Prostate gland (tissue), 2 donors: Measurements from ENCODE around the gene RGS4. TPM values are rescaled to one million over a fixed set of nuclear protein-coding genes. Genes with fewer than 3 reads are reported as not detected.
"Not testable (repeated sequence)": the region's sequence is repeated elsewhere in the genome, so short reads cannot be mapped to it uniquely, and the experiment has no call there.

ENCODE experiments used
- DNase-seq: peaks from one replicate; pipeline ENCODE4 v3.0.0-alpha.2; 2019; ENCODE audit warnings: low spot score
- H3K27ac ChIP-seq, 2 donors: fragments of 200-600 bp; sonication (generic); 2 replicates each; pipeline ENCODE4 v1.5.1; 2017 to 2019
- H3K27me3 ChIP-seq: fragments of 200-600 bp; sonication (generic); replicated peaks from 2 replicates; pipeline ENCODE4 v1.5.1; 2019; ENCODE audit not compliant: insufficient read depth
- H3K36me3 ChIP-seq, 2 donors: fragments of 200-600 bp; sonication (generic); 1 replicate in 1 of 2; 2 replicates in 1 of 2; pipeline versions ENCODE4 v1.5.1 to v1.8.1; 2017 to 2019
- H3K4me1 ChIP-seq: fragments of 200-600 bp; sonication (generic); replicated peaks from 2 replicates; pipeline ENCODE4 v1.5.1; 2019
- H3K4me3 ChIP-seq, 2 donors: fragments of 200-600 bp; sonication (generic); 2 replicates each; pipeline ENCODE4 v1.5.1; 2017 to 2019
- H3K9me3 ChIP-seq: fragments of 200-600 bp; sonication (generic); 2 replicates; pipeline ENCODE4 v1.5.1; 2017
- POLR2A ChIP-seq: fragments of 450-650 bp; IDR thresholded peaks from one replicate; pipeline ENCODE4 v1.6.1; 2016; ENCODE audit warnings: antibody characterized with exemption, mild to moderate bottlenecking
- POLR2AphosphoS5 ChIP-seq: sonication (generic); formaldehyde crosslinking; IDR thresholded peaks from one replicate; pipeline ENCODE4 v1.6.1; 2017; ENCODE audit warnings: antibody characterized with exemption
- WGBS: methylation state at CpG from one replicate; pipeline ENCODE4 v1.1.5; 2018; 5-methylcytosine and 5-hydroxymethylcytosine counted together
- intact Hi-C: fragments of 100-400 bp; cut with DNase I; formaldehyde crosslinking; loops from one replicate; pipeline ENCODE4 v1.14.2; 2022
- total RNA-seq, 2 donors: library from RNA; depleted of rRNA; stranded (reverse); fragments of >200 nt; gene quantifications; one replicate each; pipeline ENCODE4 v1.1.0, GENCODE V29; 2016
- TF ChIP-seq, protein P1 (sequence below), 4 experiments: fragments of 200-600 bp in 2 of 4; fragments of 450-650 bp in 2 of 4; sonication (generic) in 2 of 4; IDR thresholded peaks; 1 replicate in 3 of 4; 2 replicates in 1 of 4; pipeline ENCODE4 v1.5.1; 2016 to 2019; ENCODE audit warnings: antibody characterized with exemption in 4 of 4, mild to moderate bottlenecking in 2 of 4, moderate library complexity in 2 of 4

Gene RGS4
- total RNA-seq, 2 donors from 2014 or later: 3.0 to 11.1 TPM

DNA sequence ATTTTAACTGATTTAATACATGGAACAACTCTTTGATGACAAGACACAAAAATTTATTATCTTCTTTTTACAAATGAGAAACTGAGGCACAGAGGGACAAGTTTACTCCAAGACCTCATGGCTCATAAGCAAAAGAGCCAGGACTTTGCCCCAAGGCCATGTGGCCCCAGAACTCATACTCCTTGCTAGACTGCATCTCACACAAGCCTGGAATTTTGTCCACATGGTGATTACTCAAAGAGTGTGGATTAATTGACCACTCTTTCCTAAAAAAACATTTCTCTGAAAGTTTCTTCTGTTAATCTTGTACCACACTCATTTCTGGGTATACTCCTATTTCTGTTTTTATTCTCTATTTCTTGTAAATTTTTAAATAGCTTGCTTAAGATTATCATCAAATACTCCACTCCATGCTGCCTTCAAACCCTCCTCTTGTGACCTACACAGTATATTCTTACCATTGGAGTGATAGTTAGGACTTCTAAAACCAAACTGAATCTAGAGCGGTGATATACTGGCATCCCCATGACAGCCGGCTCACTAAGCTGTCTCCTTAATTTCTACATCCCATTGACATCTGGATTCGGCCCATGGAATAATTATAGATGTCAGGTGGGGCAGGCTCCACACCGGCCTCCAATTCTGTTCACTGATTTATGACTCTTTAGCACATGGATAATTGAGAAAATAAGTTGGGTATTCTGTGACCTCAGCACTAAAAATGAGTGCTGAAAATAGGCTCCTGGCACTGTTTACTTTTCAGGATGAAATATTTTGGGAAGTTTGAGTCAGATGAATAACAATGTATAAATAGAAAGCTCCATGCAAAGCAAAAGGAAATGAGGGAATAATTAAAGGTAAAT is 16.1 kb downstream of the RGS4 start:
- intact Hi-C loops: no loop called here
- Histone ChIP-seq H3K27me3 (no peaks in the 10 kb centered on the region), H3K4me1 (no peaks in the 10 kb centered on the region), H3K4me3 (no peak overlapping the region), H3K9me3 (no peaks in the 10 kb centered on the region), H3K36me3 (no peaks in the 10 kb centered on the region), H3K27ac (no peak overlapping the region)
- TF ChIP-seq POLR2AphosphoS5 (no peak), POLR2A (no peak)
- TF ChIP-seq, protein P1, sequence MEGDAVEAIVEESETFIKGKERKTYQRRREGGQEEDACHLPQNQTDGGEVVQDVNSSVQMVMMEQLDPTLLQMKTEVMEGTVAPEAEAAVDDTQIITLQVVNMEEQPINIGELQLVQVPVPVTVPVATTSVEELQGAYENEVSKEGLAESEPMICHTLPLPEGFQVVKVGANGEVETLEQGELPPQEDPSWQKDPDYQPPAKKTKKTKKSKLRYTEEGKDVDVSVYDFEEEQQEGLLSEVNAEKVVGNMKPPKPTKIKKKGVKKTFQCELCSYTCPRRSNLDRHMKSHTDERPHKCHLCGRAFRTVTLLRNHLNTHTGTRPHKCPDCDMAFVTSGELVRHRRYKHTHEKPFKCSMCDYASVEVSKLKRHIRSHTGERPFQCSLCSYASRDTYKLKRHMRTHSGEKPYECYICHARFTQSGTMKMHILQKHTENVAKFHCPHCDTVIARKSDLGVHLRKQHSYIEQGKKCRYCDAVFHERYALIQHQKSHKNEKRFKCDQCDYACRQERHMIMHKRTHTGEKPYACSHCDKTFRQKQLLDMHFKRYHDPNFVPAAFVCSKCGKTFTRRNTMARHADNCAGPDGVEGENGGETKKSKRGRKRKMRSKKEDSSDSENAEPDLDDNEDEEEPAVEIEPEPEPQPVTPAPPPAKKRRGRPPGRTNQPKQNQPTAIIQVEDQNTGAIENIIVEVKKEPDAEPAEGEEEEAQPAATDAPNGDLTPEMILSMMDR (IDR thresholded peaks at IDR 0.05): no peak
- WGBS: 71% methylated on average over 4 of the region's 4 CpGs
- no peak for DNase-seq

DNA sequence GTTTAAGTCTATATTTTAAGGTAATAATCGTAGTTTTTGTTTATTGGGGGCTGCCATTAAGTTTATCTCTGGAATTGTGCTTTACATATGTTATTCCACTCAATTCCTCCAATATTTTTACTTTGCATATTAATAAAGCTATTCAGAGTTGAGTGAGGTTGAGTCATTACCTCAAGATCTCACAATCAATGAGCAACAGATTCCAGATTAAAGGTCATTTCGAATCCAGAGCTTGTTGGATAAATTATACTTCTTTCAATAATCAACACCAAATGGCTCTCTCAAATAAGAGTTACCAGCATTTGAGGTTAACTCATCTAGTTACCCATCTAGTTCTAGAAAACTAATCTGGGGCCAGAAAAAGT is 16.7 kb downstream of the RGS4 start:
- H3K36me3 ChIP-seq: no peaks in the 10 kb centered on the region
- H3K9me3 ChIP-seq: no peaks in the 10 kb centered on the region
- no peaks in the 10 kb centered on the region for H3K27me3 ChIP-seq
- TF ChIP-seq, protein P1 (IDR thresholded peaks at IDR 0.05): no peak
- no peak for TF ChIP-seq POLR2A
- no peak for TF ChIP-seq POLR2AphosphoS5
- intact Hi-C loops: no loop called here
- DNase-seq: no peak
- no peaks in the 10 kb centered on the region for H3K4me1 ChIP-seq
- 76% methylated on average over 2 of the region's 2 CpGs for WGBS
- H3K27ac ChIP-seq: no peak overlapping the region
- no peak overlapping the region for H3K4me3 ChIP-seq

DNA sequence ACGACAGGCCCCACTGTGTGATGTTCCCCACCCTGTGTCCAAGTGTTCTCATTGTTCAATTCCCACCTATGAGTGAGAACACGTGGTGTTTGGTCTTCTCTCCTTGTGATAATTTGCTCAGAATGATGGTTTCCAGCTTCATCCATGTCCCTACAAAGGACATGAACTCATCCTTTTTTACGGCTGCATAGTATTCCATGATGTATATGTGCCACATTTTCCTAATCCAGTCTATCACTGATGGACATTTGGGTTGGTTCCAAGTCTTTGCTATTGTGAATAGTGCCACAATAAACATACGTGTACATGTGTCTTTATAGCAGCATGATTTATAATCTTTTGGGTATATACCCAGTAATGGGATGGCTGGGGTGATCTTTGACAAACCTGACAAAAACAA is 20.0 kb downstream of the RGS4 start:
- intact Hi-C loops: not testable (repeated sequence)
- 81% methylated on average over 4 of the region's 4 CpGs for WGBS

GRCh38 chr1:163090321-163090945 is 21.3 kb downstream of the RGS4 start:
- no peak for DNase-seq
- 60% methylated on average over 3 of the region's 3 CpGs for WGBS
- no peaks in the 10 kb centered on the region for H3K27me3 ChIP-seq
- no peaks in the 10 kb centered on the region for H3K36me3 ChIP-seq
- H3K4me3 ChIP-seq: no peak overlapping the region
- H3K4me1 ChIP-seq: no peaks in the 10 kb centered on the region
- H3K9me3 ChIP-seq: no peaks in the 10 kb centered on the region
- no peak overlapping the region for H3K27ac ChIP-seq
- TF ChIP-seq POLR2AphosphoS5 (no peak), POLR2A (no peak)
- TF ChIP-seq, protein P1 (IDR thresholded peaks at IDR 0.05): no peak
- intact Hi-C loops: no loop called here

More for the DNA sequence above, 20.0 kb downstream of the RGS4 start:
- H3K9me3 ChIP-seq, H3K36me3 ChIP-seq, H3K27ac ChIP-seq, DNase-seq, H3K4me3 ChIP-seq, H3K4me1 ChIP-seq, H3K27me3 ChIP-seq: not testable (repeated sequence)

- Histone ChIP-seq H3K4me3 (no peak overlapping the region), H3K27me3 (no peaks in the 10 kb centered on the region)
- intact Hi-C loops: no loop called here
Observed at GRCh38 chr1:163093169-163093568, 24.0 kb downstream of the RGS4 start.

More at GRCh38 chr1:163093169-163093568, 24.0 kb downstream of the RGS4 start:
- no peak overlapping the region for H3K27ac ChIP-seq
- DNase-seq: no peak
- H3K9me3 ChIP-seq: no peaks in the 10 kb centered on the region
- TF ChIP-seq POLR2A (no peak), POLR2AphosphoS5 (no peak)
- TF ChIP-seq, protein P1 (IDR thresholded peaks at IDR 0.05): no peak
- no peaks in the 10 kb centered on the region for H3K36me3 ChIP-seq
- WGBS: 85% methylated on average over 4 of the region's 4 CpGs
- H3K4me1 ChIP-seq: no peaks in the 10 kb centered on the region
